ENCODE data around the gene PKIG.

Gene PKIG

DNA sequence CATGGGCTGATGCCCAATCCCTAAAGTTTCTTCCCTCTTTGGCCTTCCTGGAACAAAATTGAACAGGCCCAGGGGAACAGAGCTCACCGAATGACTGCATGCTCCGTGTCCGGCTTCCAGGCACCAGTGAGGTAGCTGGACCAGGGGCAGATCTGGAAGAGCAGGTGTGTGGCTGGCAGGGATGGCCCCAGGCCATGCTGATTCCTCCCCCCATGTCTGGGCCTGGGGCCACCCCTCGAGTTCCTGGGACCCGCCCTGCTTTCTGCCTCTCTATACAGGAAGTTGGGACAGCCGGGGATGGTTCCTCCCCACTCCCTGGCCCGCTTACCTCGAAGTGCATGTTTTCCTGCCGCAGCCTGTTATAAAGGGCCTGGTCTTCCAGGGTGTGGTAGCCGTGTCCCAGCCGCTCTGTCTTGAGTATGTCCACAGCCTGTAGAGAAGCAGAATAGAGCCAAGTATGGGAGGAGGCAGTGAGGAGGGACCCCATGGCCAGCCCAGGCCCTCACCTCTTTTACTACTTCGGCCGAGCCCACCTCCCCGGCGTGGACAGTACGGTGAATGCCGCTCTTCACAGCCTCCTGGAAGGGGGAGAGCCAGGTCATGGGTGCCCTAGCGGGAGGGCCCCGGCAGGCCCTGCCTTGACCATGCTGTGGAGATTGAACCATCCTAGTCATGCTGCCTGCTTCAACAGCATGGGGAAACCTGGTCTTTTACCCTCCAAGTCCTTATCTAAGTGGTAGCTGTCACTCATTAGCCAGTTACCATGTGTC lies 40.3 kb downstream of the PKIG start:
- TF ChIP-seq, protein P1, sequence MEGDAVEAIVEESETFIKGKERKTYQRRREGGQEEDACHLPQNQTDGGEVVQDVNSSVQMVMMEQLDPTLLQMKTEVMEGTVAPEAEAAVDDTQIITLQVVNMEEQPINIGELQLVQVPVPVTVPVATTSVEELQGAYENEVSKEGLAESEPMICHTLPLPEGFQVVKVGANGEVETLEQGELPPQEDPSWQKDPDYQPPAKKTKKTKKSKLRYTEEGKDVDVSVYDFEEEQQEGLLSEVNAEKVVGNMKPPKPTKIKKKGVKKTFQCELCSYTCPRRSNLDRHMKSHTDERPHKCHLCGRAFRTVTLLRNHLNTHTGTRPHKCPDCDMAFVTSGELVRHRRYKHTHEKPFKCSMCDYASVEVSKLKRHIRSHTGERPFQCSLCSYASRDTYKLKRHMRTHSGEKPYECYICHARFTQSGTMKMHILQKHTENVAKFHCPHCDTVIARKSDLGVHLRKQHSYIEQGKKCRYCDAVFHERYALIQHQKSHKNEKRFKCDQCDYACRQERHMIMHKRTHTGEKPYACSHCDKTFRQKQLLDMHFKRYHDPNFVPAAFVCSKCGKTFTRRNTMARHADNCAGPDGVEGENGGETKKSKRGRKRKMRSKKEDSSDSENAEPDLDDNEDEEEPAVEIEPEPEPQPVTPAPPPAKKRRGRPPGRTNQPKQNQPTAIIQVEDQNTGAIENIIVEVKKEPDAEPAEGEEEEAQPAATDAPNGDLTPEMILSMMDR (IDR thresholded peaks at IDR 0.05; ENCODE audit: insufficient read depth, low read depth, low read length, missing control alignments), result no peak
- no peak overlapping the region for H3K4me3 ChIP-seq (ENCODE audit: low read depth, low read length)
- DNase-seq (ENCODE audit: low read depth), result no peak

GRCh38 chr20:44624152-44624551 lies 41.8 kb downstream of the PKIG start:
- TF ChIP-seq, protein P1 (IDR thresholded peaks at IDR 0.05; ENCODE audit: insufficient read depth, low read depth, low read length, missing control alignments), result no peak
- no peak for DNase-seq (ENCODE audit: low read depth)
- no peak overlapping the region for H3K4me3 ChIP-seq (ENCODE audit: low read depth, low read length)

DNA sequence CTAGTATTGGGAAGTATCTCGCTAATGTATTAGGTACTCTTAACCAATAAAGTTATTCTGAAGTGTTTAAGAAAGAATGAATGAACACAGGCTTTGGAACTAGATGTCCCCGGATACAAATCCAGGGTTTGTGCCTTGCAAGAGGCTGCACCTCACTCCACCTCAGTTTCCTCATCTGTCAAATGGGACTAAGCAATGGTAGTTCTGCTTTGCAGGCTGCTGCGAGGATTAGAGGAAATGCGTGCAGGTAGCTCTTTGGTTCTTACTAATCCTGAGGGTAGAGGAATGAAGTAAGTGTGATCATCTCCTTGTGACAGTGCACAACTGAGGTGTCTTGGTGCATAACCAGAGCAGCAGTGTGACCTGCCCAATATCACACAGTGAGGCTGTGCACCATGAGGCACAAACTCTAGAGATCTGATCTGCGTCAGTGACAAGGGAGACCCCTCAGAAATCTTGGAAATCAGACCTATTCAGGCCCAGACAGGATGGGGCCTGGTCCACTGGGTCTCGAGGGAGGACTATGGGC lies 42.4 kb downstream of the PKIG start:
- DNase-seq (ENCODE audit: low read depth), result no peak
- TF ChIP-seq, protein P1 (IDR thresholded peaks at IDR 0.05; ENCODE audit: insufficient read depth, low read depth, low read length, missing control alignments), result no peak
- no peak overlapping the region for H3K4me3 ChIP-seq (ENCODE audit: low read depth, low read length)

DNA sequence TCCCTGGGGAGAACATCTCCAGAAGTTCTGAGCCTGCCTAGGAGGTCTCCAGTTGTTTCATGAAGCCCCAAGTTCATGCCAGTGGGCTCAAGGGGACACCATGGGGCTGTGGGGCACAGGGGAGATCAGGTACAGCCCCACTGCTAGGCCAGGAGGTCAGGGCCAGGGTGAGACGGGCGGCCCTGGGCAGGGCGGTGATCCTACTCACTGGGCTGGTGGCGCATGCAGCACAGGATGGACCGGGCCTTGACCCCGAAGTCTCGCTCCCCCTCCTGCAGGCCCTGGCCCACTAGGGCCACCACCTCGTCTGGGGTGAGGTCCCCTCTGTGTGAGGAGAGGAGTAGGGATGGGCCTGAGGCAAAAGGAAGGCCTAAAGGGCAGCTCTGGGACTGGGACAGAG lies 43.0 kb downstream of the PKIG start:
- TF ChIP-seq, protein P1 (IDR thresholded peaks at IDR 0.05; ENCODE audit: insufficient read depth, low read depth, low read length, missing control alignments), result no peak
- no peak overlapping the region for H3K4me3 ChIP-seq (ENCODE audit: low read depth, low read length)
- no peak for DNase-seq (ENCODE audit: low read depth)

DNA sequence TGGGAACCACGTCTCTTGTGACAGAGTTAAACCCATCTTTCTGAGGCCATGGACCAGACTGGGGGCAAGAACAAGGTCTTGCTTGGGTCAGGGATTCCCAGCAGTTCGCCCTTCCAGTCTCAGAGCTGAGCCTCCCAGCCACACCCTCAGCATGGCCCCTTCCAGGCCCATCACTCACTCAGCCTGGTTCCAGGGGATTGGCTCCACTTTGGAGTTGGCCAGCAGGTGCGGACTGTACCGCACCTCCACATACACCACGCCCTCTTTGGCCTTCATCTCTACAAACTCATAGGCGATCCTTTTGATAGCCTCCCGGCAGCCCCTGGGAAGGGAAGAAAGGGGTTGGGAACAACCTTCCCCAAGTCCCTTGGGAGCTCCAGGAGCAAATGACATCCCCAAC lies 43.9 kb downstream of the PKIG start:
- H3K4me3 ChIP-seq (ENCODE audit: low read depth, low read length), result no peak overlapping the region
- TF ChIP-seq, protein P1 (IDR thresholded peaks at IDR 0.05; ENCODE audit: insufficient read depth, low read depth, low read length, missing control alignments), result no peak
- DNase-seq (ENCODE audit: low read depth), result no peak

- no peak for DNase-seq (ENCODE audit: low read depth)
- H3K4me3 ChIP-seq (ENCODE audit: low read depth, low read length), result no peak overlapping the region
- TF ChIP-seq, protein P1 (IDR thresholded peaks at IDR 0.05; ENCODE audit: insufficient read depth, low read depth, low read length, missing control alignments), result no peak
These were observed 45.1 kb downstream of the PKIG start for GRCh38 chr20:44627364-44628010.
